Measurements from ENCODE around the gene ATP13A2.
"Not testable (repeated sequence)": the region's sequence is repeated elsewhere in the genome, so short reads cannot be mapped to it uniquely, and the experiment has no call there.

The ATP13A2 gene

DNA sequence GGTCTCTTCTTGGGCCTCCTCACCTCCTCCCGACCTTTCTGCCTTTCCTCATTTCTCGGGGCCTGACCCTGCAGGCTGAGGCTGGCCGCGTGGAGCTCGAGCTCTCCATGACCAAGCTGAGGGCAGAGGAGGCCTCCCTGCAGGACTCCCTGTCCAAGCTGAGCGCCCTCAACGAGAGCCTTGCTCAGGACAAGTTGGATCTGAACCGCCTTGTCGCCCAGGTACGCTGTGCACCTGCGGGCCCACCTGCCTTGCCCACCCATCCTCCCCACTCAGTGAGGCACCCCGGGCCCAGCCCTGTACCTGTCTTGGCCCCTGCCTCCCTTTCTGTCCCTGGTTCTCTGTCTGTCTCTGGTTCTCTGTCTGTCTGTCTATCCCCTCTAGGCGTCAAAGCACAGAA lies 65.5 kb downstream of the ATP13A2 start:
- H3K4me3 Mint-ChIP-seq, H3K4me1 Mint-ChIP-seq, H3K36me3 Mint-ChIP-seq, H3K27ac Mint-ChIP-seq, H3K9me3 Mint-ChIP-seq, H3K27me3 Mint-ChIP-seq: not testable (repeated sequence)

DNA sequence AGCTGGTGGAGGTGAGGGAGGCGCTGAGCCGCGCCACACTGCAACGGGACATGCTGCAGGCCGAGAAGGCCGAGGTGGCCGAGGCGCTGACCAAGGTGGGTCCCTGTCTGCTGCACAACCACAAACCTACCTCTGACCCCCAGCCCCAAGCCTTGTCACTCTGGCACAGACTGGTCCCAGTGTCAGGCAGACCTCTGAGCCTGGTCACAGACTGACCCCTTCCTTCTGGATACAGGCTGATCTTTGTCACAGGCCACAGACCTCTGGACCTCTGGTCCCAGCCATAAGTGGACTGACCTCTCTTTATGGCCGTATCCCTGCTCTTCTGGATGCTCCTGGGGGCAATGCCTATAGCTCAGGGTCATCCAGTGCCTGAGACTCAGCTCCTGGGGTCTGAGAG lies 66.2 kb downstream of the ATP13A2 start:
- H3K27ac Mint-ChIP-seq, H3K36me3 Mint-ChIP-seq, H3K4me1 Mint-ChIP-seq, H3K4me3 Mint-ChIP-seq, H3K9me3 Mint-ChIP-seq, H3K27me3 Mint-ChIP-seq: not testable (repeated sequence)

GRCh38 chr1:16944038-16944437 lies 67.7 kb downstream of the ATP13A2 start:
- H3K27me3 Mint-ChIP-seq = no peaks in the 10 kb centered on the region
- no peaks in the 10 kb centered on the region for H3K9me3 Mint-ChIP-seq
- no peak overlapping the region for H3K4me3 Mint-ChIP-seq
- peaks cover 6% of the 10 kb centered on the region for H3K36me3 Mint-ChIP-seq
- H3K27ac Mint-ChIP-seq = no peak overlapping the region
- no peaks in the 10 kb centered on the region for H3K4me1 Mint-ChIP-seq

GRCh38 chr1:16939386-16940180 lies 72.1 kb downstream of the ATP13A2 start:
- not testable (repeated sequence) for H3K27me3 Mint-ChIP-seq, H3K4me3 Mint-ChIP-seq, H3K9me3 Mint-ChIP-seq, H3K27ac Mint-ChIP-seq, H3K4me1 Mint-ChIP-seq, H3K36me3 Mint-ChIP-seq

DNA sequence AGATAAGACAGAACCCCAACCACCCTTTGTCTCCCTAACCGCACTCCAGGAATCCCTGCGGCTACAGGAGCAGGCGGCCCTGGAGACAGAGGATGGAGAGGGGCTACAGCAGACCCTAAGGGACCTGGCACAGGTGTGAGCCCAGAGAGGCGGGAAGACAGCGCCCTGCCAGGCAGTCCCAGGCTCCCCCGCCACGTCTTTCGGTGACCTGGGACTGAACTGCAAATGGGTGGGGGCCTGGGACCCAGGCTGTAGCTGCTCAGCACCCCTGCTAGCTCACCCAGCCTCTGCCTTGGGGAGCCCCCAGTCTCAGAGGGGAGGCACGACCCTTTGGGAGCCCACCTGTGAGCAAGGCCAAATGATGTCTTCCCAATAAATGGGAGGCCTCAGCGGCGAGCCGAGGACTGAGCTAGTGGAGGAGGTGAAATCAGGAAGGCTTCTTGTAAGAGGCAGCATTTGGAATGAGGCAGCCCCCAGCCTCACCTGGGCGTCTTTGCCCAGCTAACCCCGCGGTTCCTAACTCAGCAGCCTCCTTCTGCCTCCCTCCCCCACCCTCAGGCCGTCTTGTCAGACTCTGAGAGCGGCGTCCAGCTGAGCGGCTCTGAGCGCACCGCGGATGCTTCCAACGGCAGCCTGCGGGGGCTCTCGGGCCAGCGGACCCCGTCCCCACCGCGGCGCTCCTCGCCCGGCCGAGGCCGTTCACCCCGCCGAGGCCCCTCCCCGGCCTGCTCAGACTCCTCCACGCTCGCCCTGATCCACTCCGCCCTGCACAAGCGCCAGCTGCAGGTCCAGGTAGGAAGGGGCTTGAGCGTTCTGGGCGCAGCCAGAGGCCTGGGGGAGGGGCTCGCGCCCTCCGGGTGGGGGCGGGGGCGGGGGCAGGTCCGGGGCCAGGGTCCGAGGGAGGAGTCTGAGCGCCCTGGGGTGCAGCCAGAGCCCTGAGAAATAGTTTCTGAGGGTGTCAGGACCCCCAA lies 73.1 kb downstream of the ATP13A2 start:
- Mint-ChIP-seq H3K4me3 (no peak overlapping the region), H3K36me3 (peaks cover 3% of the 10 kb centered on the region), H3K27me3 (no peaks in the 10 kb centered on the region), H3K9me3 (no peaks in the 10 kb centered on the region), H3K27ac (no peak overlapping the region), H3K4me1 (no peaks in the 10 kb centered on the region)

- not testable (repeated sequence) for H3K4me3 Mint-ChIP-seq, H3K9me3 Mint-ChIP-seq, H3K4me1 Mint-ChIP-seq, H3K27ac Mint-ChIP-seq, H3K36me3 Mint-ChIP-seq, H3K27me3 Mint-ChIP-seq
These were observed 75.1 kb downstream of the ATP13A2 start for GRCh38 chr1:16936580-16936979.

Measured in activated naive CD4-positive, alpha-beta T cell treated with anti-CD3 and anti-CD28 coated beads, Interleukin-2, amount 50 U/mL, for 24 hours (primary cell).